Left lung (tissue), 10 donors: ENCODE data around the gene RALBP1. TPM values are rescaled to one million over a fixed set of nuclear protein-coding genes. Genes with fewer than 3 reads are reported as not detected.

Source experiments
- ATAC-seq: fragments of 200-7000 bp; cut with Tn5 transposase; one replicate; pipeline ENCODE4 v1.9.1; 2020; ENCODE audit warnings: moderate library complexity
- DNase-seq, 4 donors: peaks; one replicate each; pipeline ENCODE4 v3.0.0-alpha.2; 2013 to 2020
- H3K27ac ChIP-seq, 2 donors: fragments of 200-600 bp; sonication (generic) in 1 of 2; one replicate each; pipeline versions ENCODE4 v1.5.0 to v1.8.0; 2020 to 2021
- H3K27me3 ChIP-seq, 2 donors: fragments of 200-600 bp; sonication (generic) in 1 of 2; one replicate each; pipeline versions ENCODE4 v1.5.0 to v1.8.0; 2020 to 2021
- H3K36me3 ChIP-seq, 2 donors: fragments of 200-600 bp; sonication (generic) in 1 of 2; one replicate each; pipeline versions ENCODE4 v1.5.0 to v1.8.0; 2020 to 2021
- H3K4me1 ChIP-seq, 2 donors: fragments of 200-600 bp; one replicate each; pipeline ENCODE4 v1.8.0; 2021
- H3K4me3 ChIP-seq, 2 donors: fragments of 200-600 bp; sonication (generic) in 1 of 2; one replicate each; pipeline versions ENCODE4 v1.5.0 to v1.8.0; 2020 to 2021; ENCODE audit warnings: mild to moderate bottlenecking in 1 of 2
- H3K9me3 ChIP-seq, 2 donors: fragments of 200-600 bp; sonication (generic) in 1 of 2; one replicate each; pipeline versions ENCODE4 v1.5.0 to v1.8.0; 2020 to 2021
- intact Hi-C, 2 donors: fragments of 100-400 bp; cut with DNase I; formaldehyde crosslinking; loops; one replicate each; pipeline versions ENCODE4 v1.11.2 to v1.14.2; 2022
- polyA plus RNA-seq, 6 donors: library from polyadenylated mRNA; unstranded; fragments of 120-200 nt; gene quantifications; one replicate each; pipeline ENCODE4 v1.2.1, GENCODE V29; 2013; ENCODE audit not compliant: insufficient read length in 6 of 6
- total RNA-seq, 2 donors: library from RNA; stranded (reverse); fragmentation: NEBNext Ultra II Directional; extraction: Animal tissue kit (Norgen Biotek cat#: 25700); gene quantifications; one replicate each; pipeline ENCODE4 v1.2.1, GENCODE V29; 2021
- TF ChIP-seq, protein P1 (sequence below), 2 donors: fragments of 200-600 bp; sonication (generic) in 1 of 2; IDR thresholded peaks; one replicate each; pipeline versions ENCODE4 v1.5.0 to v1.8.0; 2021; ENCODE audit warnings: antibody characterized with exemption in 2 of 2
- donor health status: DM: no; HTN: yes; CAD: no.
- donor health status: DM: no; HTN: no; CAD: no.

Gene RALBP1
- total and polyA plus RNA-seq, 8 donors, result 46.5 to 53.0 (median 49.9) TPM

- H3K36me3 ChIP-seq, result no peaks in the 10 kb centered on the region
- H3K4me1 ChIP-seq, result peaks cover 0 to 6% of the 10 kb centered on the region in 2 donors
- no peaks in the 10 kb centered on the region for H3K9me3 ChIP-seq
- no peak for DNase-seq
- H3K27me3 ChIP-seq, result no peaks in the 10 kb centered on the region
- no peak overlapping the region for H3K27ac ChIP-seq
- intact Hi-C loops, result no loop called here
- TF ChIP-seq, protein P1, sequence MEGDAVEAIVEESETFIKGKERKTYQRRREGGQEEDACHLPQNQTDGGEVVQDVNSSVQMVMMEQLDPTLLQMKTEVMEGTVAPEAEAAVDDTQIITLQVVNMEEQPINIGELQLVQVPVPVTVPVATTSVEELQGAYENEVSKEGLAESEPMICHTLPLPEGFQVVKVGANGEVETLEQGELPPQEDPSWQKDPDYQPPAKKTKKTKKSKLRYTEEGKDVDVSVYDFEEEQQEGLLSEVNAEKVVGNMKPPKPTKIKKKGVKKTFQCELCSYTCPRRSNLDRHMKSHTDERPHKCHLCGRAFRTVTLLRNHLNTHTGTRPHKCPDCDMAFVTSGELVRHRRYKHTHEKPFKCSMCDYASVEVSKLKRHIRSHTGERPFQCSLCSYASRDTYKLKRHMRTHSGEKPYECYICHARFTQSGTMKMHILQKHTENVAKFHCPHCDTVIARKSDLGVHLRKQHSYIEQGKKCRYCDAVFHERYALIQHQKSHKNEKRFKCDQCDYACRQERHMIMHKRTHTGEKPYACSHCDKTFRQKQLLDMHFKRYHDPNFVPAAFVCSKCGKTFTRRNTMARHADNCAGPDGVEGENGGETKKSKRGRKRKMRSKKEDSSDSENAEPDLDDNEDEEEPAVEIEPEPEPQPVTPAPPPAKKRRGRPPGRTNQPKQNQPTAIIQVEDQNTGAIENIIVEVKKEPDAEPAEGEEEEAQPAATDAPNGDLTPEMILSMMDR (IDR thresholded peaks at IDR 0.05), result no peak
- ATAC-seq, result no peak
- H3K4me3 ChIP-seq, result no peak overlapping the region
Observed at GRCh38 chr18:9435041-9435440, 40.3 kb upstream of the RALBP1 start.

DNA sequence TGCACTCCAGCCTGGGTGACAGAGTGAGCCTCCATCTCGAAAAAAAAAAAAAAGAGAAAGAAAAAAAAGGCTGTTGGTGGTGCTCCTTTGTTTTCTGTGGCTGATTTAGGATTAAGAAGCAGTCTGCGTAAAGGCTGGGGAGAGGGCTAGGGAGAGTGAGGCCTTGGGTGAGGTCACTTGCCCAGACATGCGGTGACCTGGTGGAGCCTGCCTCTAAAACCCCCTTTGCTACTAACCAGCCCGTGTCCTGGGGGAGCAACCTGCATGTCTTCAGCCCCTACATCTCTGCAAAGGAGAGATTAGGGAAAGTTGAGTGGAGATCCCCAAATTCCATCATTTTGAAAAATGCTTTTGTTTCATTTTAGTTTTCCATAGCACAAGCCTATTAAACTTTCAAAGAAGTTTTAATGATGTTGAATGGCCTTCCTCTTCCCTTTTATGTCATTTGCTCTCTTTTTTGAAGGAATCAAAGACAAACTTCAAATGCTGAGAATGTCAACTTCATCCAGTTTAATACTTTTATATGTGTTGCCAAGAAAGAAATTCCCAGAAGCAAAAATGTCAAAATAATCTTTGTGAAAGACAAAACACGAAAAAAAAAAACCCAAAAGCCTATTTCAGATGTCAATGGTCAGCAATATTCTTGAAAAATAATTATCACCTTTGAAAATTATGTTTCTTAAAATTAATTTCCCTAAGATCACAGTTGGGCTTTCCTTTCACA, 38.9 kb upstream of the RALBP1 start:
- no peak for DNase-seq
- ATAC-seq, result no peak
- Histone ChIP-seq H3K36me3 (no peaks in the 10 kb centered on the region), H3K27ac (no peak overlapping the region), H3K4me1 (peaks cover 0 to 6% of the 10 kb centered on the region in 2 donors), H3K4me3 (no peak overlapping the region), H3K9me3 (no peaks in the 10 kb centered on the region), H3K27me3 (no peaks in the 10 kb centered on the region)
- intact Hi-C loops, result no loop called here
- TF ChIP-seq, protein P1 (IDR thresholded peaks at IDR 0.05), result no peak

- DNase-seq (peak in 2 of 4 donors; percentile 61 to 79), ATAC-seq (peak; percentile 21)
- no peaks in the 10 kb centered on the region for H3K36me3 ChIP-seq
- H3K4me3 ChIP-seq, result no peak overlapping the region
- no peak overlapping the region for H3K27ac ChIP-seq
- TF ChIP-seq, protein P1 (IDR thresholded peaks at IDR 0.05), result no peak
- no peaks in the 10 kb centered on the region for H3K27me3 ChIP-seq
- intact Hi-C loops, result no loop called here
- no peaks in the 10 kb centered on the region for H3K9me3 ChIP-seq
- H3K4me1 ChIP-seq, result peaks cover 0 to 6% of the 10 kb centered on the region in 2 donors
Observed at GRCh38 chr18:9437021-9437437, 38.3 kb upstream of the RALBP1 start.

DNA sequence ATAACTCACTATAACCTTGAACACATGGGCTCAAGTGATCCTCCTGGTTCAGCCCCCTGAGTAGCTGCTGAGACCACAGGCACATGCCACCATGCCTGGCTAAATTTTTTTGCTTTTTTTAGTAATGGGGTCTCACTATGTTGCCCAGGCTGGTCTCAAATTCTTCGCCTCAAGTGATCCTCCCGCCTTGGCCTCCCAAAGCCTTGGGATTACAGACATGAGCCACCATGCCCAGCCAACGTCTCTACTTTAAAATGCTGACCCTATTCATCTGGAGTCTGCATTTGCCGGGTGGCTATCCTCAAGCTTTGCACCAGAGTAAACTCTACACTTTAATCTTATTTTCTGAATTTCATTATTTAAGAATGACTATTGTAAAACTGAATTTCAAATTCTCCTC, 37.6 kb upstream of the RALBP1 start:
- Histone ChIP-seq H3K27ac (no peak overlapping the region), H3K4me3 (no peak overlapping the region), H3K4me1 (peaks cover 0 to 6% of the 10 kb centered on the region in 2 donors), H3K9me3 (no peaks in the 10 kb centered on the region), H3K27me3 (no peaks in the 10 kb centered on the region), H3K36me3 (no peaks in the 10 kb centered on the region)
- intact Hi-C loops, result no loop called here
- DNase-seq, result no peak
- no peak for ATAC-seq
- TF ChIP-seq, protein P1 (IDR thresholded peaks at IDR 0.05), result no peak

- Histone ChIP-seq H3K9me3 (no peaks in the 10 kb centered on the region), H3K4me3 (no peak overlapping the region), H3K27me3 (no peaks in the 10 kb centered on the region)
Observed at GRCh38 chr18:9441061-9441460, 34.3 kb upstream of the RALBP1 start.

More at GRCh38 chr18:9441061-9441460, 34.3 kb upstream of the RALBP1 start:
- TF ChIP-seq, protein P1 (IDR thresholded peaks at IDR 0.05), result no peak
- no peak for ATAC-seq
- intact Hi-C loops, result no loop called here
- Histone ChIP-seq H3K27ac (no peak overlapping the region), H3K36me3 (no peaks in the 10 kb centered on the region), H3K4me1 (no peaks in the 10 kb centered on the region)
- no peak for DNase-seq
